Fibroblast of gingiva (primary cell): ENCODE measurements around the gene FOXD1.

ENCODE experiments used
- DNase-seq: peaks from one replicate; pipeline ENCODE4 v3.0.0-alpha.2; 2011; ENCODE audit warnings: low read depth

The FOXD1 gene

DNA sequence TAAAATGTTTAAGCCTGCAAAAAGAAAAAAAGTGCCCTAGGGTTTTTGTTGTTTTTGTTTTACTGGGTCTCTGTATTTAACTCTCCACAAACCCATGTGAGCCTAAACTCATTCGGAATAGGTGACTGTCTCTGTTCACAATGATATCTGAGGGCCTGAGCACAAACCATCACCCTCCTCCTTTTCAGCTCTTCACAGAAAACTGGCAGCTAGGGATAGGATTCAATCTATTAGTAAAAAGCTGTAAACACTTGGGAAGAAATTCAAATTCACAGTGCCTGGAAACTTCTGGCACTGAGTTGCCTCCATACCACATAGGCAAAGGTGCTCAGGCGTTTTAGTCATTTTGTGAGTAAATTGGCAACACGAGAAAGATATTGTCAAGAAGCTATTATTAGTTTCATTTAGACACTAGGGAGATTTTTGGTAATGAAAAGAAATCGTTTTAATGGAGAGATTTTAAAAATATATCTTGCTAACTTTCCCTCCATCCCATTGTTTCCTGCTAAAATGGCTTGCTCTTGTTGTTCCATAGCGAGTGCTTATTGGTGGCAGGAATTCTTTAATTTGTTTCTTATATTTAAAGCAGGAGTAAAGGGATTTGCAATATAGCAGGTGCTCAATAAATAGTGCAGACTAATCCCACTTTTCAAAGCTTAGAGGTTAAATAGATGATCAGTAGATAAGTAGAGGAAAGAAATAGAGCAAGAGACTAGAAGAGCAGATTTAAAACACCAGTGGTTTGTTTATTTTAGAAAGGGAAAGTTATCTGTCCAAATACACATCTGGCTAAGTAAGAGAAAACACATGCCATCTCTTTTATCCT is 9.7 kb downstream of the FOXD1 start:
- no peak for DNase-seq

DNA sequence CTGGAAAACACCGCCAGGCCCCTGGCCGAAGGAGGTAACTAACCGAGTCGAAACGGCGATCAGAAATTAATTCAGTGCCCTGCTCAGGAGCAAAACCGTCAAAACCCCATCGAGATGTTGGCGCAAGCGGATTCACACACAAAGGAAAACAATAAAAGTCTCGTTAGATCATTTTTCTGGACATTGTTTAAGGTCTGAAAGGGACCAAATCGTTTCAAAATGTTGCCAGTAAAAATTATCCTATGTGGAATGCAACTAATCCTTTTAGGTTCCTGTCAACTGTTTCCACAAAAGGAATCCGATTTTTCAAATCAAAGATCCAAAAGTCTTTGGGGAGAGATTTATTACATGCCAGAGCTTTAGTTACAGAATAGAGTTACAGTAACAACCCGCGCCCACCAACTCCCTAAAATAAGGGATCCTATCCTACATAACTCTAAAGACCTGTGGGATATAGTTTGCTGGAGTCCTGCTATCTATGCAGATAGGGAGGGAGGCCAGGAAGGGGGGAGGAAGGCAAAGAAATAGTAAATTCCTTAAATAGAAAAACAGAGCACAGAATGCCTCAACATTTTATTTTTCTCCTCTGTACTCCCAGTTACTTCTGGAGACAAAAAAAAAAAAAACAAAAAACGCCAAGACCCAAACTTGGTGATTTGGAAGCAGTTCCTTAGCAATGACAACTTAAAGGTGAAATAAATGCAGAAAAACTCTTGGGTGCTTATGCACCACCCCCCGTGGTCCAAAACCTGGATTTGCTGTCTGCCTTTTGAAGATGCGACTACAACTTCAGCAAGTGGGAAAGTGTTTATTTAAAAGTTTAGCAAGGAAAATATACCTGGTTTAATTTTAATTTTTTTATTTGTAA is 10.6 kb downstream of the FOXD1 start:
- DNase-seq: no peak

DNA sequence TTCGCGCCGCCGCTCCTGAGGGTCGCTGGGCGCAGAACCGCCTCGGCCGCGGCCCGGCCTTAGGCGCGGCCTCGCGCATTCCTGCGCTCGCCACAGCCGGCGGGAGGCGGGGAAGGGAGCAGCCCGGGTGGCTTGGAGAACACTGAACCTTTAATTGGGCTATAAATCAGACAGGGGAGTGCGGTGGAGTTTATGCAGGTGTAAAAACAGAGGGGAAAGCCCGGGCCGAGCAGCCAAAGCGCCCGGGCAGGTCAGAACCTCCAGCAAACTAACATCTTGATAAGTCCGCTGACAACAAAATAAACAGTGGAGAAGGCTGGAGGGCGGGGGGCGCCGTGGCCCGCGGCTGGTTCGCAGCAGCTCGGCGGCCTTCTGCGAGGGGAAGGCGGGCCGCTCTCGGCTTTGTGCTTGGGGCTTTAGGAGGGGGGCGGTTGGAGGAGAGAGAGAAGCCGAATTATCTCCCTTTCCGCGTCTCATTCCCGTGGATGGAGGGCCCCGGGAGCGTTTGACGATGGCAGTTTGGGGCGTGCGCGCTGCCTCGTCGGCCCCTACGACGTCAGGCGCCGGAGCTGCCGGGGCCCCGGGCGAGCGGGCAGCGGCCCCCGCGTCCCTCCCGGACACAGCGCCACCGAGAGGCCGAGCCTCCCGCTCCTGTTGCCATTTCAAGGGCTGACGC is 11.3 kb downstream of the FOXD1 start:
- peak; percentile 15 for DNase-seq

DNA sequence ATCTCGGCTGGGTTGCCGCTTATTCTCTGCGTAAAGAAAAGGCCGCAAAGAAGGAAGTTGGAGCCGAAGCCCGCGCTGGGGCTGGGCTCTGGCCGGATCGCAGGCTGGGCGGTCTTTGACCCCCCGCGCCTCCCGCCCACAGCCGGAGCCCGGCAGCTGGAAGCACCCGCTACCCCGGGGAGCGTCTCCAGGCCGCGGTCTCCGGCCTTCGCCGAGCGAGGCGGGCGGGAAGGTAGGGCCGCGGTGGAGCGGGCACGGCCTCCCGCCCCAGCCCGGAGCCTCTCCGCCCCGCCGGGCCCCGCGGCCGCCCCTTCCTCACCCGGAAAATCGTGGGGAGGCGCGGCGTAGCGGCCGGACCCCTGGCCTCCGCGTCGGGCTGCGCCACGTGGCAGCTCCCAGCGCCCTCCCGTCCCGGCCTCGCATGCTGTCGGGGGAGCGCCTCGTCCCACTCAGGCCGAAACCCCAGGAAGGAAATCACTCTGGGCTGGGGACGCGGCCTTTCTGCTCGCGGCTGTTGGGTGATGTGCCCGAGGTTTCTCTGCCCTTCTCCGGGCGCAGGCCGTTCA is 12.0 kb downstream of the FOXD1 start:
- no peak for DNase-seq

DNA sequence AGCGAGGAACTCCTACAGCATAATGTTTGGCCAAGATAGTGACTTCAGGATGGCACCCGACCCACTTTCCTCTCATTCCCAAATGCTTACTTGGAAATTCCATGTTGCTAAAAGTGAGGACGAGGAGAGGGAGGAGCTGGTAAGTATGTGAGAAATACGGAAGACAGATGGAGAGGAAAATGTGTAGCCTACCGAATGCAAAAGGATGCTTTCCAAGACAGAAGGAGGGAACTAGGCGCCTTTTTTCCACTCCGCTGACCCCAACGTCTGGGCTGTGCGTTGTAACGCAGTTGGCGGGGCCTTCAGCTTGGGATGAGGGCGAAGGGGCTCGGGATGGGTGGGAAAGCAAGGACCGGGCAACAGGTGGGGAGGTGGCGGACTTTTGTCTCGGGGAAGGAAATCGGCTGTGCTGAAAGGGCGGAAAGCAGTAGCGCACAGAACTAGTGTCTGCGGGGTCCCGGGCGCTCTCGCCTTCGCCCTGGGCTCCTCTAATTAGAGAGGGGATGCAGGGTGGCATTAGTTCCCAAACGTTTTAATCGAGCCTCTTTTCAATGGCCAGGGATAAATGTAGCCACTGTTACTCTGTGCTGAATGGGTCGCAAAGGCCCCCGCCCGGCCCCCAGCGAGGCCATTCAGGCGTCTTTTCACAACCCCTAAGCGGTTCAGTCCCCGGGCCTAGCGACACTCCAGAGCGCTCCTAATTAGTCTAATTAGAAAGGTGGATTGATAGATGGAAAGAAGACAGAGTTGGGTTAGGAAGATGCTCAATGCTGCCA is 12.6 kb downstream of the FOXD1 start:
- DNase-seq: no peak

DNA sequence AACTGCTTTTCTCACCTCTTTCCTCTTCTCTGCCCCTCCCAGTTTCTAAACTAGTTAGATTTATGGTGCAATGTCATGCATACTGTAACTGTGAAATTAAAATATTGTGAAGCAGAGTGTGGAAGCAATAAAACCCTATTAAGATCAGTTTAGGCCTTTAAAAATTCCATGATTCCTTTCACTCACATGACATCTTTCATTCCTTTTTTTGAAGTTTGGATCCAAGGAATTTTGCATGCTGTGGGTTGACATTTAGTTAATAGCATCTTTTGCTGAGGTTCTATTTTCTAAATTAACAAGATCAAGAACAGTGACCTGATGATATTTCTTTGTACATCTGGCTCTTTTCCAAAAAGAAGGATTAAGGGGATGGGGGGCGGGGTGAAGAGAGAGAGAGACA is 13.7 kb downstream of the FOXD1 start:
- DNase-seq: no peak

DNA sequence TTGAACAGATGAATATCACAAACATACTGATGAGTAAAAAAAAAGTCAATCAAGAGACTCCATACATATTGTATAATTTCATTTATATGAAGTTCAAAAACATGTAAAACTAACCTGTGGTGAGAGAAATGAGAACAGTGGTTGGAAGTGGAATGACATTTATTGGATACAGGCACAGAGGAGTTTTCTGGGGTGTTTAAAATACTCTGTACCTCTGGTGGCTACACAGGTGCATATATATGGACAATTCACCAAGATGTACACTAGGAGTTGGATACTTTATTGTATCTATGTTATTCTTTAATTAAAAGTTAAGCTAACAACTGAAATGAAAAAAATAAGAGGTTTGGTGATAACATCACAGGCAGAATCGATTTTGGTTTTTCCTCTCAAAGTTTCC is 14.1 kb downstream of the FOXD1 start:
- DNase-seq: no peak

DNA sequence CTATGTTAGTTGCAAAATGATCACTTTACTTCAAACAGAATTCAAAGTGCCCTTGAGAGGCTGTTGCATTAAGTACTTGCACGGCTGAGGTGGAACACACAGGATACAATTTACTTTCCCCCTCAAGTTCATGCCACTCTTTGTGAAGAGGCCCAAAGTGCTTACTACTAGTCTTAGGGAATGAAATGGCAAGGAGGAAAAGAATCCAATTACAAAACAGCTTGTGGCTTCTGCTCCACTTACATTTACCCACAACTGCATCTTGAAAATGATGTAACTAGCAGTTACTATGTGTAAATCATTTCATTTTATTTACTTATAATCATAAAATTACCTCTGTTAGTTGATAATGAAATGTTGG is 14.6 kb downstream of the FOXD1 start:
- DNase-seq: peak; percentile 73

DNA sequence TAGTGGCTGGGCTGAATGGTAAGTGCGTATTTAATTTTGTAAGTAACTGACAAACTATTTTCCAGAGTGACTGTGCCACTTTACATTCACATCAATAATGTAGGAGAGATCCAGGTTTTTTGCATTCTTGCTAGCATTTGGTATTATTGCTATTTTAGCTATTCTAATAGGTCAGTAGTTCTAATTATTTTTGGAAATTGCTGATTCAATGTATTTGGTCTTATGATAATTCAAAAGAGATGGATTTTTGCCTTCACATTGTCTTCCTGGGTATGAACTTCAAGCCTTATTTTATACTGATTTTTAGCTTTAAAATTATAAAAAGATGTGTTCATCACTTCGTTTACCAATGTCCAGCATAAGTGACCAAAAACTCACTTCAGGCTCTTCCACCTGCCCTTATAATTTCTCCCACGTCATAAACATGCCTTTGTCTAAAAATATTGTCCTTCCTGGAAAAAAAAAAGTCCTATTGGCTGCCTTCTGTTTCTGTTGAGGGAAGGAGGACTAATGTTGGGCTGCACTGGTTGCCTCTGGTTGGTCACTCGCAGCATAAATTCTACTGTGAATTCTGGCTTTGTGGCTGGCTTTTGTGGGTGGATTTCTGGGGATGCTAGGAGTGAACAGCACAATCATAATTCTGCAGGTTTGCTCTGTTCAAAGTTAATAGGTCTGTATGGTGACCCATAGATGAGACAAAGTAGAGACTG is 15.2 kb downstream of the FOXD1 start:
- no peak for DNase-seq

DNA sequence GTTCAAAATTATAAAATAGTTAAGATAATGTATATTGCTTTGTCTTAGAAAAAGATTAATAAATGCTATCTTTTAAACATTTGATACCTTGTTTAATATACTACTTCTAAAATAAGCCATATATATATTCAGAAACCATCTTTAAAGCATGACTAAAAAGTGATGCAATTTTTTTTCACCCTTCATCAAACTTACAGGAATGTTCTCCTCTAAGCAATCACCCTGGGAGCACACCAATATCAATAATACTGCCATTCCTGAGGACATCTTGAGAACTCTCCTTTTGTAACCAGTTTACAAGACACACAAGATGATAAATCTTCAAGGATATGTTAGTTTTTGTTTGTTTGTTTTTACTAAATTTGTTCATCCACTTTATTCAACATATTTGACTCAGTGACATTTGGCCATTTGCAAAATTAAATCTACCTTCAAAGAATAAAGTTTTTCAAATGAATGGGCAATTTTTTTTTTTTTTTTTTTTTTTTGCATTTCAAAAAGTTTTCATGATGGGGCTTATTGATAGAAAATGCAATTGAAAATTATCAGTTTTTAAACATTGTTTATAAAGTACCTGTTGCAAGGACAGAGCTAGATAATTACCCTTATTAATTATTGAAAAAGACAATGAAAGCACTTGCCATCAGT is 17.2 kb downstream of the FOXD1 start:
- peak; percentile 47 for DNase-seq

DNA sequence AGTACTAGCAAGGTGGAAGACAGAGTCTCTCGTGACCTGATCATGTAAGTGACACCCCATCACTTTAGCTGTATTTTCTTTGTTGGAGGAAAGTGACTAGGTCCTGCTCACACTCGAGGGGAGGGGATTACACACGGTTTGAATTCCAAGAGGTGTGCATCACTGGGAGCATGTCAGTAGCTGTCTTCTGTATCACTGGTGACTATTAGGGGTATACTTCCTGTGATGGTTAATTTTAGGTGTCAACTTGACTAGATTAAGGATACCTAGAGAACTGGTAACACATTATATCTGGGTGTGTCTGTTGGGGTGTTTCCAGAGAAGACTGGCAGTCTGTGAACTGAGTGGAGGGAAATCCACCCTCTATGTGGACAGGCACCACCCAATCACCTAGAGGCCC is 22.5 kb downstream of the FOXD1 start:
- no peak for DNase-seq

DNA sequence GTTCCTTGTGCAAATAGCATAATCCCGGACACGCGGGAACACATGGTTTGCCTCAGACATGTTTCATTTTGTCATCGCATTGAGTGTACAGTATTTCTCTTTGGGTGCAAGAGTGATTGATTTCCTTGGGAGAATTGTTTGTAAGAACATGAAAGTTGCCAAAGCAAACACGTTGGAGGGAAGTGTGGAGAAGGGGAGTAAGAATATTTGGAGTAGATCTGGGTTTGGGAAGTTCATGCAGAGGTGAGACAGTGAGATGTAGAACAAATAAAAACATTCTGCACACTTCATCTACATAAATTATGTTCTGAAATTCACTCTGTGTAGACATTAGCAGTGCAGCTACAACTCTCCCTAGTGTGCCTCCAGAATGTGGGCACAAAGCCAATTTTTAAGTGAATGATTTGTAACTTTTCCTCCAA is 24.0 kb downstream of the FOXD1 start:
- no peak for DNase-seq

DNA sequence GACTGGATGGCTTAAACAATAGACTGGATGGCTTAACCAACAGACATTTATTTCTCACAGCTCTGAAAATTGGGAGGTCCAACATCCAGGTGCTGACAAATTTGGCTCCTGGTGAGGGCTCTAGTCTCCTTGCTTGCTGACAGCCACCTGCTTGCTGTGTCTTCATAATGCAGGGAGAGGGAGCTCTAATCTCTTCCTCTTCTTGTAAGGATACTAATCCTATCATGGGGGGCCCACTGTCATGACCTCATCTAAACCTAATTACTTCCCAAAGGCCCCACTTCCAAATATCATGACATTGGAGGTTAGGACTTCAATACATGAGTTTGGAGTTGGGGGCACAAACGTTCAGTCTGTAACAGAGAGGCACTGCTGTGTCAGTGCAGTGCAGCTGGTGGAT is 26.4 kb downstream of the FOXD1 start:
- no peak for DNase-seq

DNA sequence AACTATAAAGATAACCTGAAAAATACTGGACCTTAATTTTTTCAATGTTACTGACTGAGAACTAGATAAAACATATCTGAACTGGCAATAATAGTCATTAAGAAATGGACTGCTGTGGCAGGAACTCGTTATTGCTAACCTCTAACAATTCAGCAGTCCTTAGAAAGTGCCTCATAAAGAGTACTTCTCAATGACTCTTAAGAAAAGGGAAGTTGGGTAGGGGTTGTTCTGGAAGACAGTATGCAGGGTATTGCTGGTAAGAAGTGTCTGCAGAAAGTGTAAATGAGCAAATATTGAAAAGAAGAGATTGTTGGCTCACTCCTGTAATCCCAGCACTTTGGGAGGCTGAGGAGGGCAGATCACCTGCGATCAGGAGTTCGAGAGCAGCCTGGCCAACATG is 27.9 kb downstream of the FOXD1 start:
- DNase-seq: no peak

DNA sequence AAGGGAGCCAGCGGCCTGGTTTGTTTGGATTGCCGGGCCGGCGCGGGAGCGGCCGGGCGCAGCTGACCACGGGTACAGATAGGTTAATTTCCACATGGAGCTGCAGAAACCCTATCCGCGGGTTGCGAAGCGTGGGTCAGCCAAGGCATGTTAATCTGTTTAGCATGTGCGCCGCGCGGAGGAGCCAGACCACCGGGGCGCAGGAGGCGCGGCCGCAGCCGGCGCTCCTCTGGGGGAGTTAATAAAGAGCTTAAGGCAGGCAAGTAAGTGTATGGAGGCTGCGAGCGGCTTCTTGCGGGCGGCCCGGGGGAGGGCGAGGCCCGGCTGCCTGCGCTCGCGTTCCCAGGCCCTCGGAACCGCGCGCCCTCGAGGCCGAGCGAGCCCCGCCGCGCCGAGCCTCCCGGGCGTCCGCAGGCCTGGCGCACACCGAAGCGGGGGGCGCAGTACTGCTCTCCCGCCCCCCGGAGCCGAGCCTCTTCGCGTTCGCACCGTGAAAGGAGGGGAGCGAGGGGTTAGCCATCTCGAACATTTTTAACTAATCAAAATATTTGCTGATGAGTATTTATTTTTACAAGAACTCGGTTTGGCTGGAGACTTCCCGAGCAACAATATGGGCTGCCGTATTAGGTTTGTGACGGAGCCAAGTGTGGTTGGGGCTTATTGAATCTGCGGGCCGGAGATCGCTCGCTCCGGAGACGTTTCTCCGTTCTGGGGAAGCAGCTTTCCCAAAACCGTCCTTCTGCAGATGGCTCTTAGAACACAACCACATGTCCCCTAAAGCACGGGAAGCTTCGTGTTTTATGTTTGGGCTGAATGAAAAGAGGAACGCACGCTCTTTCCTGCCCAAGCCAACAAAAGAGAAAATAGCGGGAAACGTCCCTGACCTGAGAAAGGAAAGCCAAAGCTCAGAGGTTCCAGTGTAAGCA is 28.8 kb downstream of the FOXD1 start:
- DNase-seq: peak; percentile 95

DNA sequence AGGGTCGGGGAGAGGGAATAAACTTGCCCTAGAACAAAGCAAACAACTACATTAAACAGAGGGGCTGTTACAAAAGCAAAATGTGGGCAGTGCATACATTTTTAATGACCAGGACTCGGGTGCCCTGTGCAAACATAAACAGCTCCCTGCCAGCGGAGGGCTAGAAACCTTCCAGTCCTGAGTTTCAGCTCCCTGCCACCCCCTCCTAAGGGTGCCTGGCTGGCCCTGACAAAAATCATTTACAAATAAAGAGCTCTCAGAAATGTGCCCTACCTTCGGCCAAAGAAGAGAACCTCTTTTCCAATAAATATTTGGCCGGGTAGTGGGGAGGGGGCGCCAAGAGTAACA is 29.5 kb downstream of the FOXD1 start:
- DNase-seq: no peak

DNA sequence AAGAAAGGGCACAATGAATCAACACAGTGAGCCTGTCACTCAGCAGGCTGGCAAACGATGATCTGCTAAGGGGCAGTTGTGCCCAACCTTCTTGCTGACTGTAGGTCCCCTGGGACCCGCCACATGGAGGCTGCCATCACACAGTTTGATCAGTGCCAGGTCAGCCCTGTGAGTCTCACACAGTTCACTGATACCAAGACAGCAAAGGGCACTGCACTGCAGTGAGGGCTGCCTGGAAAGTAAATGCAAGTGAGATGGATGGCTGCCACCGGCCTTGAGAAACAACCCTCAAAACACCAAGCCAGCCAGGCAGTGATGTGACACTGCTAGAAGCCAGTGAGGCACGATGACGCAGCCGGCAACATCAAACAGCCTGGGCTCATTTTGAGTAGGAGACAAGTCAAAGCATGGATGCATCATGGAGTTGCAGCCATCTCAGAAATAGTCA is 30.3 kb downstream of the FOXD1 start:
- DNase-seq: peak; percentile 77

DNA sequence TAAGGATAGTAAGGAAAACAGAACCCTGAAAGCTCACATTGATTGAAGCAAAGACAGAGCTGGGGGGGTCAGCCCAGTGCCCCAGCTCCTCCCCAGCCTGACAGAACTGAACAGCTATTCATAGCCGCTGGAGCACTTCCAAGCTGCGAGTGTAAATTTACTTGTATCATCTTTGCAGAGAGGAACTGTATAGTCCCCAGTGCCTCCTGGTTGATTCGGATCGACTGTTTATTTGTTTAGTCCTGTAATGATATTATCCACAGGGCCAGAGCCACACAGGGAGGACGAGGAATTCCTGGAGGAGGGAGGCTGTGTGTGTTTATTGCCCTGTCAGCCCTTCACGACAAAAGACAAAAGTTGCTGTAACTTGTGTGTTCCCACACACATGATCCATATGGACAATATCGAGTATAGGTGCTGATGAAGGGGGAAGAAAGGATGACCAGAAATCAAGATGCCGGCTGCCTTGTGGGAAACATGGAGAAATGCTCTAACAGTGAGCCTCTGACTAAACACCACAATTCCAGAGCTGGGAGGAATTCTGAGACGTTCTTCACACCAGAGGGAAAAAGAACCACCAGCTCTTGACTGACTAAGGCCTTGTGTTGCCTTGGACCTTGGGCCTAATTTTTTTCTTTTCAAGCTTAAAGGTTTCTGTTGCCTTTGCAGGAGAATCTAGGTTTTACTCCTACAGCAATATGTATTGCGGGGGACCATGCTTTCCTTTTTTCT is 31.1 kb downstream of the FOXD1 start:
- DNase-seq: peak; percentile 47

DNA sequence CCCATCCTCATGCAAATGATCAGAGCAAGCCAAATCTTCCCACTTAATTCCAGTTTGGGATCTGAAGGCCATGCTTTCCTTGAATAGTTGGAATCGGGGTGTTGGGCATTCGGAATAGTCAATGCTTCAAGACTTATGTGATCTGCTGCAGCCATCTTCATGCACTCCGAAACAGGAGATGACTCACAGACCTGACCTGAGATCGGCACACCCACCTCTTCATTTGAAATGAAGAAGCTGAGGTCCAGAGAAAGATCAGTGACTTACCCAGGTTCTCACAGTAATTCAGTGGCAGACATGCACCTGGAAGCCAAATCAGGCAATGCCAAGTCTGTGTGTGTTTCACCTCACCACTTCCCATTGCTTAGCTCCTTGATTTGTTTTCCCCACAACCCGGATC is 33.0 kb downstream of the FOXD1 start:
- no peak for DNase-seq
